NCI-H1105 (cell line): ENCODE results near the gene TPSB2.
"Not testable (repeated sequence)": the region's sequence is repeated elsewhere in the genome, so short reads cannot be mapped to it uniquely, and the experiment has no call there.

ENCODE experiments used
- DNase-seq: peaks from one replicate; lab custom pipeline; 2025; lab: John Stamatoyannopoulos, UW

TPSB2 gene

DNA sequence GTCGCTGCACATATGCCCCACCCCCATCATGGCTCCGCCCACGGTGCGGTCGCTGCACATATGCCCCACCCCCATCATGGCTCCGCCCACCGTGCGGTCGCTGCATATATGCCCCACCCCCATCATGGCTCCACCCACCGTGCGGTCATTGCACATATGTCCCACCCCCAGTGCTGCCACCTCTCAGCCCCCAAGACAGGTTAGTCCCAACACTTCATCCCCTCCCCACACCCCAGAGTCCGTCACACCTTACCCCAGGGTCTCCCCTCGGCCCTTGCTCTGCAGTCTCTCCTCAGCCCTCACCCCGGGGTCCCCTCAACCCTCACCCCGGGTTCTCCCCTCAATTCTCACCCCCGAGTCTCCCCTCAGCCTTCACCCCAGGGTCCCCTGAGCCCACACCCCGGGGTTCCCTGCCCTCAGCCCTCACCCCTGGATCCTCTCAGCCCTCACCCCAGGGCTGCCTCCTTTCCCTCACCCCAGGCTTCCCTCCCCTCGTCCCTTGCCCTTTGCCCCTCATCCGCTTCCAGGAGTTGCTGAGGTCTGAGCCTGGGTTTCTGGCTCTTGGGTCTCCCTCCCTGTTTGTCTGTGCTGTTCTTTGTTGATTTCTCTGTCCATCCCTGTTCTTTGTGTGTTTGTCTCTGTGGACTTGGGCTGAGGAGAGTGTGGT is 30.5 kb downstream of the TPSB2 start:
- DNase-seq: no peak

GRCh38 chr16:1198671-1199346 is 31.2 kb downstream of the TPSB2 start:
- not testable (repeated sequence) for DNase-seq

GRCh38 chr16:1198194-1198593 is 31.8 kb downstream of the TPSB2 start:
- DNase-seq: no peak

DNA sequence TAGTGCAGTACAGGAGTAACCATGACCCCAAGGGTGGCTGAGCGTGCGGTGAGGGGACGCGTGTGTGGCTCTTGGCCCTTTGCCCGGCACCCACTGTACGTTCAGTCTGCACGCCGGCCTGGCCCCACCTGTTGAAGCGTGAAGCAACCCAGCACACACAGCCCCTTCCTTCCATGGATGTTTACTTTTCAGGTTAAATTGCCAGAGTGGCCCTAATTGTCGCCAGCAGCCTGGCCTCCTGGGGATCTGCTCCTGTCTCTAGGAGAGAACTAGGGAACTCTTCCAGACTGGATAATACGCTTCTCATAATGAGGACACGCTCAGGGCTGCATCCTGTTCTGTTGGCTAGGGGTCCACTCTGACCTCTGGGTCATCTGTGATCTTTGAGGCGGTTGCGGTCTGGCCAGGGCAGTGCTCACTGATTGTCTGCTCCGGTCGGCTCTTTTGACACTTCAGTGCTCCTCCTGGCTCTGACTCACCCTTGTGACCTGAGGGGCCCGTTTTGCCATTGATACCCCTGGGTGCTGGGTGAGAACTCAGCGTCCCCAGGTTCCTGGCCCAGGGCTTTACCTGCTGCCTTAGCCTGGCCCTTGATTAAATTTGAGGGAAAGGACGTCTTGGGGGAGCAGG is 32.6 kb downstream of the TPSB2 start:
- peak; percentile 63 for DNase-seq

GRCh38 chr16:1196494-1196893 is 33.5 kb downstream of the TPSB2 start:
- DNase-seq: no peak

DNA sequence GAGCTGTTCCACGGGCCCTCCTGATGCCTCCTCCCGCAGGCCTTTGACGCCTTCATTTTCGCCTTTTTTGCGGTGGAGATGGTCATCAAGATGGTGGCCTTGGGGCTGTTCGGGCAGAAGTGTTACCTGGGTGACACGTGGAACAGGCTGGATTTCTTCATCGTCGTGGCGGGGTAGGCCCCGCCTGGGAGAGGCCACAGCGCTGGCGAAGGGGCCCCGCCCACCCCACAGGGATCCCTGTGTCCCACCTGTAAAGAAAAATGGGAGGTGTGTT is 34.7 kb downstream of the TPSB2 start:
- no peak for DNase-seq

DNA sequence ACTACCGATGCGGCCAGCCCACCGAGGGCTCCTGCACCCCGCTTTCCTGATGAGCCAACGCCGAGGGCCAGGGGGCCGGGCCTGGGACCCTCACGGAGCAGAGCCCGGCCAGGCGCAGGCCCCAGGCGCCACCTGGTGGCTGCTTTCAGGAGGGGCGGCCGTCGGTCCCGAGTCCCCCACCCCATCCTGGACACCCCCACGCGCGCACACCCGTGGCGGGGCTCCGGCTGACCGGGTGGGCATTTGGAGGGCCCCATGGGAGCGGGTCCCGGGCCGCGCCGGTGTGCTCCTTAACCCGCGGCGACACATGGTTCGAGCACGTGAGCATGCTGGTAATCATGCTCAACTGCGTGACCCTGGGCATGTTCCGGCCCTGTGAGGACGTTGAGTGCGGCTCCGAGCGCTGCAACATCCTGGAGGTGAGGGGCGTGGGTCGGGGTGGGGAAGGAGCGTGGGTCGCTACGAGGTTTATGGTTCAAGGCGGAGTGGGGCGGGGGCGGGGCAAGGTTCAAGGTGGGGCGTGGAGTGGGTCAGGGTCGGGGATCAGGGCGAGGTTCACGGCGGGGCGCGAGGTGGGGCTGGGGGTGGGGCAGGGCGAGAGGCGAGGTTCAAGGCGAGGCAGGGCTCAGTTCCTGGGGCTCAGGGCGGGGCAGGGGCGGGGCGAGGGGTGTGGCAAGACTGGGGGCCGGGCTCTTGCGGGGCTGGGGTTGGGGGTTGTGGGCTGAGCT is 35.2 kb downstream of the TPSB2 start:
- no peak for DNase-seq

- no peak for DNase-seq
Measured at GRCh38 chr16:1193825-1194581, 36.0 kb downstream of the TPSB2 start.

DNA sequence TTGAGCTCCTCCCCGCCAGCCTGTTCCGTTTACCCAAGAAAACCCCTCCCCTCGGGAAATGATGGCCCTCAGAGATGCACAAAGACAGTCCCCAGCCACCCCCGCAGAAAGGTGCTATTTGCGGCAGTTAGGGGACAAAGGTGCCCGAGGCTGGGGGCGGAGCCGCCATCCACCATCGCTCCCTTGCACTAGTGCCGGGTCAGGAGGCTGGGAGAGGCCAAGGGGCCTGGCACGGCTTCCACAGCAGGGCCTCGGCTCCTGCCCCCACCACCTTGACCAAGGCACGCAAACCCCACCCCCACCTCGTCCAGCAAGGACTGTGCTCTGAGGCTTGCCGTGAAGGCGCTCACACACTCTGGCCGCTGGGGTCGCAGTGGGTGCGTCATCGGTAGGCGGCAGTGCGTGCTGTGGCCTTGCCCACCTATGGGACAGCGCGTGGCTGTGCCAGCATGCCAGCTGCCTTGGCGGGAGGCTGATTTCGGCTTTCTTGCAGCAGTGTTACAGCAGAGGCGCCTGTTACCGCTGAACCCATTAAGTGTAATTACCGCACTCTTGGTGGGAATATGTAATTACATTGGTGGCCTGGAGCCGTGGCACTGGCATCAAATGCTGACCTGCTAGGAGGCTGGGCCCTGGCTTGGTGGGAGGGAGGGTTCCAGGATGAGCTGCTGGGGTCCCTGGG is 36.7 kb downstream of the TPSB2 start:
- no peak for DNase-seq

DNA sequence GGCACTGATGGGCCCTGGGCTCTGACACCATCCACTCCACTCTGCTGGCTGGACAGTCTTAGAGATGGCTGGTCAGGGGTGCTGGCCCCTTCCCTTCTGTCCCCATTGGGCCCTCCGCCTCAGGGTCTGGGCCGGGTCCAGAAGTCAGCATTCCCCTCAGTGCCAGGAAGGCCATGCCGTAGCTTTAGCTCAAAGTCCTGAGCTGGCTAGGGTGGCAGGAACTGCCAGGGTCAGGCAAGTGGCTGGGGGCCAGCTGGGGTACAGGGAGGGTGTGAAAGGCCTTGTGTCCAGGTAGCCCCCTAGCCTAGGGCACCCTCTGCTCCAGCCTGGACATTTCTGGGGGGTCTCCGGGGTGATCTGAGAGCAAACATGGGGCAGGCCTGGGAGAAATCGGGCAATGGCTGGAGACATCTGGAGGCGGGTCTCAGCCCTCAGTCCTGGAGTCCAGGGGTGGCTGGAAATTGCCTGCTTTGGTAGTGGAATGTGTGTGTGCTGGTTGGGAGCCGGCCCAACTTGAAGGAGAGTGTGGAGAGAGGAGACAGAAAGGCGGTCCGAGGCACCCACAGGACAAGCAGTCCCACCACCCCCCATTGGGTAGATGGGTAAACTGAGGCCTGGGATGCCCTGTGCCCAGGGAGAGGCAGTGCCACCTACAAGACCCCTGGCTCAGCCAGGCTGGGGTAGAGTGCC is 37.5 kb downstream of the TPSB2 start:
- no peak for DNase-seq

DNA sequence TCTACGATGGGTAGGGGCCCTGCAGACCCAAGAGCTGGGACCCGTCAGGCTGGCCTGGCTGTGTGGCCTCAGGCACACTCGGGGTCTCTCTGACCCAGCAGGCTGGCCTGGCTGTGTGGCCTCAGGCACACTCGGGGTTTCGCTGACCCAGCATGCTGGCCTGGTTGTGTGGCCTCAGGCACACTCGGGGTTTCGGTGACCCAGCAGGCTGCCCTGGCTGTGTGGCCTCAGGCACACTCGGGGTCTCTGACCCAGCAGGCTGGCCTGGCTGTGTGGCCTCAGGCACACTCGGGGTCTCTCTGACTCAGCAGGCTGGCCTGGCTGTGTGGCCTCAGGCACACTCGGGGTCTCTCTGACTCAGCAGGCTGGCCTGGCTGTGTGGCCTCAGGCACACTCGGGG is 39.2 kb downstream of the TPSB2 start:
- DNase-seq: not testable (repeated sequence)

- no peak for DNase-seq
Measured at GRCh38 chr16:1189455-1189854, 40.5 kb downstream of the TPSB2 start.

DNA sequence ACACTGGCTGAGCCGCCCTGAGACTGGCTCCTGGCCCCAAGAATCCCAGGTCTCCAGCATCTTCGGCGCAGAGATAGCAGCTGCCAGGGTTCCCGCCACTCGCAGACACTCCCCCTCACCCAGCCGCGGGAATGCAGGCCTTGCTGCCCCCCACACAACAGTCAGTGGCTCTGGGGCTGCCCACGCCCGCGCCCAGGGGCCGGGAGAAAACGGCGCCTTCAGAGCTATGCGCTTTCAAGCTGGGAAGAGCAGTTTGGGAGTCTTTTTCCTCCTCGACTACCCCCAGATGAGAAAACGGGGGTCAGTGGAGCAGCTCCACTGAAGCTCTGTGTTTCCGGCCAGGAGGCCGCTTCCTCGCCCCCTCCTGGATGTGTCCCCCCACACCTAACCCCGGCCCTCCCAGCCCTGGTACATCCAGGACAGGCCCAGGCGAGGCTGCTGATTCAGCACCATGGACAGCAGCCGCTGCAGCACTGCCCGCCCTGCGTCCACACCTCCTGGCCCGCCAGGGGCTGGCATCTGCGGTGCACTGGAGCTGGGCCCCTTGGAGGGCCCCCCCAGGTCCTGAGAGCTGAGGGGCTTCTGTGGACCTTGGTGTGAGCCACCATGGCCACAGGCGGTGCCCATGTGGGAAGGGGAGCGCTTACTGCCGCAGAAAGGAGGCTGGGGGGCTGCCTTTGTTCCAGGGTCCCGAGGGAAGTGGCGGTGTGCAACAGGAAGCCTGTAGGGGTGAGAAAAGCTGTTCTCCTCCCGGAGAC is 41.4 kb downstream of the TPSB2 start:
- no peak for DNase-seq

DNA sequence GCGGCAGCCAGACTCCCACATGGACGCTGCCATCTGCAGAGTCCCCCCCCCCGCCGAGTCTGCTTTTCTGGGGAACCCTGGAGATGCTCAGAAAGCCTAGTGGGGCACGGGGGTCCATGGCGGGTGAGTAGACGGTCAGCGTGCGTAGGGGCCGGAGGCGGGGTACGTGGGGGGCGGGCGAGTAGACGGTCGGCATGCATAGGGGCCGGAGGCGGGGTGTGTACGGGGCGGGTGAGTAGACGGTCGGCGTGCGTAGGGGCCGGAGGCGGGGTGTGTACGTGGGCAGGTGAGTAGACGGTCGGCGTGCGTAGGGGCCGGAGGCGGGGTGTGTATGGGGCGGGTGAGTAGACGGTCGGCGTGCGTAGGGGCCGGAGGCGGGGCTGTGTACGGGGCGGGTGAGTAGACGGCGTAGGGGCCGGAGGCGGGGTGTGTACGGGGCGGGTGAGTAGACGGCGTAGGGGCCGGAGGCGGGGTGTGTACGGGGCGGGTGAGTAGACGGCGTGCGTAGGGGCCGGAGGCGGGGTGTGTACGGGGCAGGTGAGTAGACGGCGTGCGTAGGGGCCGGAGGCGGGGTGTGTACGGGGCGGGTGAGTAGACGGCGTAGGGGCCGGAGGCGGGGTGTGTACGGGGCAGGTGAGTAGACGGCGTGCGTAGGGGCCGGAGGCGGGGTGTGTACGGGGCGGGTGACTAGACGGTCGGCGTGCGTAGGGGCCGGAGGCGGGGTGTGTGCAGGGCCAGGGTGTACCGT is 44.4 kb downstream of the TPSB2 start:
- not testable (repeated sequence) for DNase-seq

- DNase-seq: no peak
Measured at GRCh38 chr16:1184980-1185379, 45.0 kb downstream of the TPSB2 start.

GRCh38 chr16:1184156-1184868 is 45.7 kb downstream of the TPSB2 start:
- DNase-seq: no peak

GRCh38 chr16:1182950-1183907 is 46.8 kb downstream of the TPSB2 start:
- no peak for DNase-seq

DNA sequence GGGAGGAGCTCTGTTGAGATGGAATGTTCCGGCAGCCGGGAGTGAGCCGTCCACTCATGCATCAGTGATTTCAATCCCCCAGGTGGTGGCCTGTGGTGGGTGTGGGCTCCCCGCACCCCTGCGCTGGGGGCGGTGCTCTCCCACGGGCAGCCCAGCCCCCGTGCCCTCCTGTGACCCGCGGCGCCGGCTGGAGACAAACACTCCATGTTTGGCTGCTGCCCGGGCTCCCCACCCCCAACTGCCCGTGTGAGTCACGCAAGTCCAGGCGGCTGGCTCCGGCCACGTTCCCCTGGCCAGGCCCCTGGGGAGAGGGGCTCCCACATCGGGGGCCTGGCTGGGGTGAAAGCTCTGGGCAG is 47.7 kb downstream of the TPSB2 start:
- DNase-seq: no peak
